ENCODE data around the gene ING5.
"Not testable (repeated sequence)": the region's sequence is repeated elsewhere in the genome, so short reads cannot be mapped to it uniquely, and the experiment has no call there.

Gene ING5

DNA sequence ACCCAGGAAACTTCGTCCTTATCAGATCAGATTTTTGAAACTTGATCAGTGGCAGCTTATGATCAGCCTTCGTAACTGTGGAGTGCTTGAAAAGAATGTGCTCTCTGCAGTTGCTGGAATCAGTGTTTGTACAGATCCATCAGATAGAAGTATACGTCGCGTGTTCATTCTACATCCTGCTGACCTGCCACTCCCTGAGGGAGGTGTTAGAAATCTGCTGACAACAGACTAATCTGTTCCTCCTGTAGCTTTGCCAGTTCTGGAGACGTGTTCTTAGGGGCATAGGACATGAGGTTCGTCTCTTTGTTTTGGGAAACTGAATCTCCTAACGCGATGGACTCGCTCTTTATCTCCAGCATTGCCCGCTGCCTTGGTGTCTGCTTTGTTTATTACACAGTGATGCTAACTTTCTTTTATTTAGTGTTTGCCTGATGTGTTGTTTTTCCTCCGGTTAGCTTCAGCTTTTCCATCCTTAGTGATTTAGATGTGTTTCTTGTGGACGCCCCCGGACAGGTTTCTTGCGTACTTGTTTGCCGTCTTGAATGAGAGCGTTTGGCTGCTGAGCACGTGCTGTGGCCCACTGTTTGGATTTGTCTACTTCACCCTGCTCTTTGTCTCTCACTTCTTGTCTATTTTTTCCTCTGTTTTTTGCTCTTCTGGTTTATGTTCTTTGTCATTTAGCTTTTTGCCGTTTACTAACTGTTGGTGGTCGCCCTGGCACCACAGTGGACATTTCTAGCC lies 57.4 kb downstream of the ING5 start:
- Histone ChIP-seq H3K4me3 (ENCODE audit: low read depth, low read length) (no peak overlapping the region), H3K36me3 (ENCODE audit: control insufficient read depth, insufficient read depth, low read length) (peaks cover 12% of the 10 kb centered on the region), H3K9me3 (ENCODE audit: control insufficient read depth, insufficient read depth, low read length) (no peaks in the 10 kb centered on the region), H3K27me3 (ENCODE audit: control insufficient read depth, insufficient read depth, low read length) (no peaks in the 10 kb centered on the region), H3K9ac (ENCODE audit: low read depth, low read length) (no peak overlapping the region), H3K4me1 (ENCODE audit: control insufficient read depth, insufficient read depth, low read length) (peaks cover under 1% of the 10 kb centered on the region)

DNA sequence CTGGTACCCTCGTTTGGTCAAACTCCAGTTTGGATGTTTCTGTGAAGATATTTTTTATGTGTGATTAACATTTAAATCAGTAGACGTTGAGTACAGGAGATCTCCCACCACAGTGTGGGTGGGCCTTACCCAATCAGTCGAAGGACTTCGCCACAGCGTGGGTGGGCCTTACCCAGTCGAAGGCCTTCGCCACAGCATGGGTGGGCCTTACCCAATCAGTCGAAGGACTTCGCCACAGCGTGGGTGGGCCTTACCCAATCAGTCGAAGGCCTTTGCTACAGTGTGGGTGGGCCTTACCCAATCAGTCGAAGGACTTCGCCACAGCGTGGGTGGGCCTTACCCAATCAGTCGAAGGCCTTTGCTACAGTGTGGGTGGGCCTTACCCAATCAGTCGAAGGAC lies 58.1 kb downstream of the ING5 start:
- H3K4me1 ChIP-seq (ENCODE audit: control insufficient read depth, insufficient read depth, low read length); H3K27me3 ChIP-seq (ENCODE audit: control insufficient read depth, insufficient read depth, low read length); H3K4me3 ChIP-seq (ENCODE audit: low read depth, low read length); H3K9me3 ChIP-seq (ENCODE audit: control insufficient read depth, insufficient read depth, low read length); H3K9ac ChIP-seq (ENCODE audit: low read depth, low read length): not testable (repeated sequence)
- peaks cover 12% of the 10 kb centered on the region for H3K36me3 ChIP-seq (ENCODE audit: control insufficient read depth, insufficient read depth, low read length)

DNA sequence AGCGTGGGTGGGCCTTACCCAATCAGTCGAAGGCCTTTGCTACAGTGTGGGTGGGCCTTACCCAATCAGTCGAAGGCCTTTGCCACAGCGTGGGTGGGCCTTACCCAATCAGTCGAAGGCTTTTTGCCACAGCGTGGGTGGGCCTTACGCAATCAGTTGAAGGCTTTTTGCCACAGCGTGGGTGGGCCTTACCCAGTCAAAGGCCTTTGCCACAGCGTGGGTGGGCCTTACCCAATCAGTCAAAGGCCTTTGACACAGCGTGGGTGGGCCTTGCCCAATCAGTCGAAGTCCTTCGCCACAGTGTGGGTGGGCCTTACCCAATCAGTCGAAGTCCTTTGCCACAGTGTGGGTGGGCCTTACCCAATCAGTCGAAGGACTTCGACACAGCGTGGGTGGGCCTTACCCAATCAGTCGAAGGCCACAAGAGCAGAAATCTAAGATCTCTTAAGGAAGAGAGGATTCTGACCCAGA lies 58.5 kb downstream of the ING5 start:
- Histone ChIP-seq H3K36me3 (ENCODE audit: control insufficient read depth, insufficient read depth, low read length) (peaks cover 11% of the 10 kb centered on the region), H3K27me3 (ENCODE audit: control insufficient read depth, insufficient read depth, low read length) (no peaks in the 10 kb centered on the region), H3K4me3 (ENCODE audit: low read depth, low read length) (no peak overlapping the region), H3K4me1 (ENCODE audit: control insufficient read depth, insufficient read depth, low read length) (peaks cover 3% of the 10 kb centered on the region), H3K9ac (ENCODE audit: low read depth, low read length) (no peak overlapping the region), H3K9me3 (ENCODE audit: control insufficient read depth, insufficient read depth, low read length) (no peaks in the 10 kb centered on the region)

GRCh38 chr2:241762321-241762932 lies 60.6 kb downstream of the ING5 start:
- no peaks in the 10 kb centered on the region for H3K9me3 ChIP-seq (ENCODE audit: control insufficient read depth, insufficient read depth, low read length)
- peaks cover 3% of the 10 kb centered on the region for H3K36me3 ChIP-seq (ENCODE audit: control insufficient read depth, insufficient read depth, low read length)
- H3K4me3 ChIP-seq (ENCODE audit: low read depth, low read length): no peak overlapping the region
- H3K9ac ChIP-seq (ENCODE audit: low read depth, low read length): no peak overlapping the region
- peaks cover 3% of the 10 kb centered on the region for H3K4me1 ChIP-seq (ENCODE audit: control insufficient read depth, insufficient read depth, low read length)
- no peaks in the 10 kb centered on the region for H3K27me3 ChIP-seq (ENCODE audit: control insufficient read depth, insufficient read depth, low read length)

GRCh38 chr2:241762933-241763369 lies 61.1 kb downstream of the ING5 start:
- Histone ChIP-seq H3K4me1 (ENCODE audit: control insufficient read depth, insufficient read depth, low read length) (peaks cover 3% of the 10 kb centered on the region), H3K9me3 (ENCODE audit: control insufficient read depth, insufficient read depth, low read length) (no peaks in the 10 kb centered on the region), H3K4me3 (ENCODE audit: low read depth, low read length) (no peak overlapping the region), H3K9ac (ENCODE audit: low read depth, low read length) (no peak overlapping the region), H3K27me3 (ENCODE audit: control insufficient read depth, insufficient read depth, low read length) (no peaks in the 10 kb centered on the region), H3K36me3 (ENCODE audit: control insufficient read depth, insufficient read depth, low read length) (peaks cover 3% of the 10 kb centered on the region)

- Histone ChIP-seq H3K4me3 (ENCODE audit: low read depth, low read length) (no peak overlapping the region), H3K36me3 (ENCODE audit: control insufficient read depth, insufficient read depth, low read length) (peaks cover 3% of the 10 kb centered on the region), H3K4me1 (ENCODE audit: control insufficient read depth, insufficient read depth, low read length) (peaks cover 3% of the 10 kb centered on the region), H3K9ac (ENCODE audit: low read depth, low read length) (no peak overlapping the region), H3K27me3 (ENCODE audit: control insufficient read depth, insufficient read depth, low read length) (no peaks in the 10 kb centered on the region), H3K9me3 (ENCODE audit: control insufficient read depth, insufficient read depth, low read length) (no peaks in the 10 kb centered on the region)
Observed at GRCh38 chr2:241763551-241764274, 61.9 kb downstream of the ING5 start.

- Histone ChIP-seq H3K27me3 (ENCODE audit: control insufficient read depth, insufficient read depth, low read length) (no peaks in the 10 kb centered on the region), H3K9ac (ENCODE audit: low read depth, low read length) (peak overlapping the region; percentile 47), H3K36me3 (ENCODE audit: control insufficient read depth, insufficient read depth, low read length) (peaks cover 3% of the 10 kb centered on the region), H3K4me3 (ENCODE audit: low read depth, low read length) (no peak overlapping the region), H3K4me1 (ENCODE audit: control insufficient read depth, insufficient read depth, low read length) (peaks cover 3% of the 10 kb centered on the region), H3K9me3 (ENCODE audit: control insufficient read depth, insufficient read depth, low read length) (no peaks in the 10 kb centered on the region)
Observed at GRCh38 chr2:241764275-241765241, 62.7 kb downstream of the ING5 start.

DNA sequence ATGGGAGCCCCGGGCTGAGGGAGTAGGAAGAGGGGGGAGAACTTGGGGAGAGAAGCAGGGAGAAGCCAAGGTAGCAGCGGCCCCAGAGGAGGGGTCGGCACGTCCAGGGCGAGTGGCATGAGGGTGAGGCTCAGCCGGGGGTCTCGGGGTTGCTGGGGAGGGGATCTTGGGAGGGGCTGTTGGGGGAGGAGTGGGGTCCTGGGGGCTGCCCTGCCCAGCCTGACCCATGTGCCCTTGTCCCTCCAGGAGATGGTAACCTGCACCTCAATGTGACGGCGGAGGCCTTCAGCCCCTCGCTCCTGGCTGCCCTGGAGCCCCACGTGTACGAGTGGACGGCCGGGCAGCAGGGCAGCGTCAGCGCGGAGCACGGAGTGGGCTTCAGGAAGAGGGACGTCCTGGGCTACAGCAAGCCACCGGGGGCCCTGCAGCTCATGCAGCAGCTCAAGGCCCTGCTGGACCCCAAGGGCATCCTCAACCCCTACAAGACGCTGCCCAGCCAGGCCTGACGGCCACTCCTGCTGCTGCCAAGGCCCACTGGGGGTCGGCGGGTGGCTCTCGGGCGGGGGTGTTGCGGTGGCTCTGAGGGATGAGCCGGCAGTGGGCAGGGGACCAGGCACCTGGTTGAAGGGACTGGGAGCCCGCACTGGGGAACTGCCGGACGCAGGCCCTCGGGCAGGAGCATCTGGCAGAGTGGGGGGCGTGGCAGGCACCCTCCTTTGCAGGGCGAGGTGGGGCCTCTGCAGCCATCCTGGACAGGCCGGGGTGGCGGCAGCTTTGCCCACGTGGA lies 65.8 kb downstream of the ING5 start:
- Histone ChIP-seq H3K27me3 (ENCODE audit: control insufficient read depth, insufficient read depth, low read length) (no peaks in the 10 kb centered on the region), H3K4me3 (ENCODE audit: low read depth, low read length) (no peak overlapping the region), H3K4me1 (ENCODE audit: control insufficient read depth, insufficient read depth, low read length) (peaks cover 3% of the 10 kb centered on the region), H3K9ac (ENCODE audit: low read depth, low read length) (no peak overlapping the region), H3K9me3 (ENCODE audit: control insufficient read depth, insufficient read depth, low read length) (no peaks in the 10 kb centered on the region), H3K36me3 (ENCODE audit: control insufficient read depth, insufficient read depth, low read length) (peaks cover 3% of the 10 kb centered on the region)

DNA sequence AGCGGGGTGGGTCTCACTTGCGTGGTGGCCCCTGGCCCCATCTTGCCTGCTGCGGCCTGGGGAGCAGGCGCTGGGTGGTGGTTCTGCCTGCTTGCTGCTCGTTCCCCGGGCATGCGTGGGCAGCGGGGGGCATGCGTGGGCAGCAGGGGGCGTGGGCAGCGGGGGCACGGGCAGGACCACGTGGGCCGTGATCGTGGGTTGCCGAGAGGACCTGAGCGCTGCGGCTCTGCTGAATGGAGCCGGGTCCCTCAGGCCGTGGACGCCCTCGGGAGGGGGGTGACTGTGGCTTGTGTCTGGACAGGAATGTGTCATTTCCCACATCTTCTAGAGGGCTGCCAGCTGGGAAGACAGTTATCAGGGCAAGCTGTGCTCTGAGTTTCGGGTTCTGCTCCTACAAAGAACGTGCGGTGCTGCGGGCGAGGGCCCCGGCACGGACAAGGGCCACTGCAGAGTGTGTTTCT lies 66.4 kb downstream of the ING5 start:
- Histone ChIP-seq H3K9me3 (ENCODE audit: control insufficient read depth, insufficient read depth, low read length) (no peaks in the 10 kb centered on the region), H3K27me3 (ENCODE audit: control insufficient read depth, insufficient read depth, low read length) (no peaks in the 10 kb centered on the region), H3K36me3 (ENCODE audit: control insufficient read depth, insufficient read depth, low read length) (peaks cover 2% of the 10 kb centered on the region), H3K9ac (ENCODE audit: low read depth, low read length) (no peak overlapping the region), H3K4me3 (ENCODE audit: low read depth, low read length) (no peak overlapping the region), H3K4me1 (ENCODE audit: control insufficient read depth, insufficient read depth, low read length) (peaks cover 3% of the 10 kb centered on the region)

- Histone ChIP-seq H3K9me3 (ENCODE audit: control insufficient read depth, insufficient read depth, low read length) (no peaks in the 10 kb centered on the region), H3K4me3 (ENCODE audit: low read depth, low read length) (no peak overlapping the region), H3K27me3 (ENCODE audit: control insufficient read depth, insufficient read depth, low read length) (no peaks in the 10 kb centered on the region), H3K4me1 (ENCODE audit: control insufficient read depth, insufficient read depth, low read length) (peaks cover 3% of the 10 kb centered on the region), H3K36me3 (ENCODE audit: control insufficient read depth, insufficient read depth, low read length) (no peaks in the 10 kb centered on the region), H3K9ac (ENCODE audit: low read depth, low read length) (no peak overlapping the region)
Observed at GRCh38 chr2:241768850-241769249, 67.0 kb downstream of the ING5 start.

Measured in iPS-15b (cell line).